ENCODE results near the gene ATG4B.
A peak's percentile ranks its signal among the peaks of the same experiment; 100 is the strongest.

ATG4B gene

DNA sequence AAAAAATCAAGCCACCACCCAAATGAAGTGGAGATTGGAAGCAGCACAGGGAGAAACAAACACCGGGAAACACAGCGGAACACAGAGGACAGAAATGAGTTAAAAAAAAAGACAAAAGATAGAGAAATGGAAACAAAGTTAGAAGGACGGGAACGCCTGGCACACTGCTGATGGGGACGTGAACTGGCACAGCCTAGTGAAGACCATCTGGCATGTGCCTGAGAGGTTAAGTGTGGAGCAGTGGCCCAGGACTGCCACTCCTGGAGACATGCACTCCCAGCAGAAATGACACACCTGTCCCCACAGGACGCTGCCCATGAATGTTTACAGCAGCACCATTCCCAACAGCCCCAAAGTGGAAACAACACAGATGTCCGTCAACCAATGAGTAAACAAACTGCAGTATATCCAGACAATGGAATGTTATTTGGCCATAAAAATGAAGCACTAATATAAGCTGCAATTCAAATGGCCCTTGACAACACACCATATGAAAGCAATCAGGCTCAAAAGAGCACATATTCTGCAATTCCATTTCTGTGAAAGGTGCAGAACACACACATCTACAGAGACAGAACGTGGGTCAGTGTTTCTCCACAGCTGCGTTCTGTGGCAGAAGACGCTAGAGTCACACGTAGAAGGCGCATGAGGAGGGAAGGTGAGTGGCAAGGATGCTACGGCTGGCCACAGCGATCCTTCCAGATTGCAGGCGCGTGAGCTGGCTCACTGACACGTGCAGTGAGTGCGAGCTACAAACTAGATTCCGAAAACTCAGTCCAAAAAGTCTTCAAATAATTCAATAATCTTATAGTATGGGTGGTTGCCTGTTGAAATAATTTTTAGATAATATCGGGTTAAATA, 25.1 kb upstream of the ATG4B start:
- FAIRE-seq (no peak), DNase-seq (ENCODE audit: extremely low spot score, insufficient read length, low read depth) (no peak)

GRCh38 chr2:241613017-241613780, 24.3 kb upstream of the ATG4B start:
- FAIRE-seq (no peak), DNase-seq (ENCODE audit: extremely low spot score, insufficient read length, low read depth) (no peak)

DNA sequence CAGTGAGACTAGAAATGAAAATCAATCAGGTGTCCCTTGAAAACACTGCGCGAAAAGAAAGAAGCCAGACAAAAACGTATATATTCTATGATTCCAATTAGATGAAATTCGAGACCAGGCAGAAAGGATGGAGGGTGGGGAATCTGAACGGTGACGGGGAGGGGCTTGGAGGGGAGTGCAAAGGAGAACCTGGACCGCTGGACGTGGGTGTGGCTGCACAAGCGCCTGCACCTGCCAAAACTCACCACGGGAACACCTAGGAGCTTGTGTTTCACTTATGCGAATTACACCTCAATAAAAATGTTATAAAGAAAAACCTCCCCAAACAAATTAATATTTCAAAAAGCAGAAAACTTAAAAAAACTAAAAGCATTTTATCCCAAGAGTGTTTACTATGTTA, 22.5 kb upstream of the ATG4B start:
- FAIRE-seq = no peak

GRCh38 chr2:241615522-241616052, 21.9 kb upstream of the ATG4B start:
- FAIRE-seq (no peak), DNase-seq (ENCODE audit: extremely low spot score, insufficient read length, low read depth) (no peak)

More for the DNA sequence above, 22.5 kb upstream of the ATG4B start:
- DNase-seq (ENCODE audit: extremely low spot score, insufficient read length, low read depth) = no peak

DNA sequence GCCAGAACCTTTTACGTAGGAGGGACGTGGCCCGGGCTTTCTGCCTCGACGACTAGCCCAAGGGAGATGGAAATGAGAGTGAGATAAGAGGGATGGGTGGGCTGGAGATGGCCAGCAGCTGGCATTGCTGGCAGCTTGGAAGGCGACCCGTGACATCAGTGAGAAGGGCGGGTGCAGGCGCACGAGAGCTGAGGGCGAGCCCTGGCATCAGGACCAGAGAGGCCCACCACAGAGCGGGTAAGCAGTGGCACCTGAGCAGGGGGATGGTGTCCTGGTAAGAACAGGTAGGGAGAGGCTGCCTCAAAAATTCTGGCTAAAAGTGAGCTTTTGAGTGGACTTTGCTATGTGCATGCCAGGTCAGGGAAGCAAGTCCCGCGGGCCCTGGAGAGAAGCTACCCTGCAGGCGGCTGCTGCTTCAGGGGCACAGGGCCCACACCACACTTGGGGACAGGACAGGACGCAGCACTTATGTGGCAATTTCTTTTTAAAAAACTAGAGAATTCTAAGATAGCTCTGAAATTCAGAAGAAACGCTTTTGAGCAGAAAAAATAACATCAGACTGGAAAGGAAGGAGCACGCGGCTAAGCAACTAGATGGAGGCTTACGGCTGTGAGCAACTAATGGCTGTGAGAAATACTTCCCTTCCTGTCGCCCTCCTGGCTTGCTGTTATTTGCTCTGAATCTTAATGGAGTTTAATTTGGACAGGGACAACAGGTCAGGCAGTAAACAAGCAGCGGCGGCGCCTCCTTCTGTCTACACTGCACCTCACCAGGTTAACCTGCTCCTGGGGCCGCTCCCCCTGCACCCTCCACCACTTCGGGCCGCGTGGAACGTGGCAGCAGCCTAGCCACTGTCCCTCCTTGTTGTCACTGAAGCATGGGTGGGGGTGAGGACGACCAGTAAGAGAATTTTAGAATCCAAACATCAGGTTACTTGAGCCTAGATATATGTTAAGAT, 21.0 kb upstream of the ATG4B start:
- no peak for DNase-seq (ENCODE audit: extremely low spot score, insufficient read length, low read depth)
- no peak for FAIRE-seq

DNA sequence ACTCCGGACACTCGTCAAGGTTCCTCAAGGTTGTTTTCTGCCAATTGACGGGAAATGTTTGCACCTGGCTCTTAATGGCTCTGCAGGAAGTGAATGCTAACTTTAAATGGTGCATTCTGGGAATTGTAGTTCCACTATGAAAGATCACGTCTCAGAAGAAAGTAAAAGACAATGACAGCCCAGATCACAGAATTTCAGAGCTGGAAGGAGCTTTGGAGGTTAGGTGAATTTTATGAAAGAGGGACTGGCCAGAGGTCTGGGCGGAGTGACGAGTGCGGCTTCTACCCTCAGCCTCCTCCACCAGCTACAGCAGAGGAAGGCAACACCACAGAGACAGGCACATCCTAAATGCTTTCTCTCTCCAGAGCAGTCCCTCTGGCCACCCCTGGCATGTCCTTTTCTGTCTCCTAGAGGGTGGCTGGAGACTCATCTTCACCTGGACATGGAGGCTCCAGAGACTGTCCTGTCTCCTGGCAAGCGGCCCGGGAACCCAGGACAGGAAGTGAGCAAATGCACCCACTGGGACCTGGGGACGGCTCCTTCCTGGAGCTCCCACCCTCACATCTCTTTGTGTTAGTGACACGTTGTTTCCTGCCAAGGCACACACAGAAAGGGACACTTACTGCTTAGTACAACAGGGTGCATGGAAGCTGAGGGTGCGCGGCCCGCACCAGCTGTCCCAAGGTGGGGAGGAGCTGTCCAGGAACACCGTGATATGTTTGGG, 19.9 kb upstream of the ATG4B start:
- DNase-seq (ENCODE audit: extremely low spot score, insufficient read length, low read depth) (no peak), FAIRE-seq (peak; percentile 85)

DNA sequence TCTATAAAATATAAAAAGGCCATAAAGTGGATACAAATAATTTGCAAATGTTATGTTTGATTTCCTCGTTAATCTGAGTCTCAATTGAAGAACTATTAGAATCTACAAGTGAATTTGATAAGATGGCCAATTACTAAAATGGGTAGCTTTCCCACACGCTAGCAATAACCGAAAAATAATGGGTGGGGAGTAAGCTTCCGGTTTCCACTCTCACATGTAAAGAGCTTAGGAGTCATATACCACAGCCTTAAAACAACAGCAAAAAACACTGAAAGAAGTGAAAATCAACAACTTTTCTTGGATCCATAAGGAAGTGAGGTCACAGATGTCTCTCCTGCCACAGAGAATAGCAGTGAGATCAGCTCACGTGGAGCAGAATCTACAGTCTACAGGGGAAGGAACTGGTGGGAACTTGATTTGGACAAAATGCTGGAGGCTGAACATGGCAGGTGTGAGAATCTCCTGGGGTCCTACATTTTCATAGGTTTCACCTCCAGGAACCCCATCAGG, 19.1 kb upstream of the ATG4B start:
- no peak for FAIRE-seq

GRCh38 chr2:241618829-241619228, 18.7 kb upstream of the ATG4B start:
- DNase-seq (ENCODE audit: extremely low spot score, insufficient read length, low read depth) (no peak), FAIRE-seq (no peak)

More for the DNA sequence above, 19.1 kb upstream of the ATG4B start:
- no peak for DNase-seq (ENCODE audit: extremely low spot score, insufficient read length, low read depth)

- no peak for FAIRE-seq
- DNase-seq (ENCODE audit: extremely low spot score, insufficient read length, low read depth) = no peak
These were observed 17.7 kb upstream of the ATG4B start for GRCh38 chr2:241619597-241620418.

DNA sequence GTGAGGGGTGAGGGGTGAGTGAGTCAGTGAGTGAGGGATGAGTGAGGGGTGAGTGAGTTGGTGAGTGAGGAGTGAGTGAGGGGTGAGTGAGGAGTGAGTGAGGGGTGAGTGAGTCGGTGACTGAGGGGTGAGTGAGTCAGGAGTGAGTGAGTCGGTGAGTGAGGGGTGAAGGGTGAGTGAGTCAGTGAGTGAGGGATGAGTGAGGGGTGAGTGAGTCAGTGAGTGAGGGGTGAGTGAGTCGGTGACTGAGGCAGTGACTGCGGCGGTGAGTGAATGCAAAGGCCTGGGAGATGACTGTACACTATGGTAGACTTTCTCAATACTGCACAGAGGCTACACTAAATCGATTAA, 17.1 kb upstream of the ATG4B start:
- no peak for DNase-seq (ENCODE audit: extremely low spot score, insufficient read length, low read depth)
- no peak for FAIRE-seq

GRCh38 chr2:241627675-241628074, 9.8 kb upstream of the ATG4B start:
- DNase-seq (ENCODE audit: extremely low spot score, insufficient read length, low read depth) = no peak
- FAIRE-seq = no peak

GRCh38 chr2:241629762-241630435, 7.6 kb upstream of the ATG4B start:
- no peak for FAIRE-seq
- no peak for DNase-seq (ENCODE audit: extremely low spot score, insufficient read length, low read depth)

- no peak for FAIRE-seq
These were observed 4.8 kb upstream of the ATG4B start for GRCh38 chr2:241632478-241633325.

GRCh38 chr2:241633561-241633960, 3.9 kb upstream of the ATG4B start:
- DNase-seq (ENCODE audit: extremely low spot score, insufficient read length, low read depth) (no peak), FAIRE-seq (no peak)

More at GRCh38 chr2:241632478-241633325, 4.8 kb upstream of the ATG4B start:
- no peak for DNase-seq (ENCODE audit: extremely low spot score, insufficient read length, low read depth)

DNA sequence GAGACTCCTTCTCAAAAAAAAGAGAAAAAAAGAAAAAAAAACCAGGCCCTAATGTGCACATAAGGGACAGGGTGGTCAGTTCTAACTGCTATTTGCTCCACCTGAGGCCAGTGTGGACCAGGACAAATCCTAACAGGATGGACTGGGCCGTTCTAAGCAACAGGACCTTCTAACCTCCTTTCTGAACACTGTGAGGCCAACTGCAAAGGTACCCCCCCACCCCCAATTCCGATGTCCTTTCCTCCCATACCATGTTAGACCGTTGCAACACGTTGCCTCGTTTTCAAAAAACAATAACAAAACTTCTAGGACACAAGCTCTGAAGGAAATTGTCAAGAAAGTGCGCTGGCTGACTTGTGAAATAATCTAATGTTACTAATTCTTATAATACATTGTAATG, 1.7 kb upstream of the ATG4B start:
- DNase-seq (ENCODE audit: extremely low spot score, insufficient read length, low read depth) (no peak), FAIRE-seq (no peak)

GRCh38 chr2:241636182-241637017, 1.1 kb upstream of the ATG4B start:
- no peak for FAIRE-seq
- DNase-seq (ENCODE audit: extremely low spot score, insufficient read length, low read depth) = peak; percentile 15

Data from GM18507 (cell line).